K562 (cell line): ENCODE measurements around the gene COX7A2. TPM values are rescaled to one million over a fixed set of nuclear protein-coding genes. Genes with fewer than 3 reads are reported as not detected.

ENCODE experiments used
- CHCHD3 ChIP-seq: fragments of 250-450 bp; sonication (Bioruptor Pico); IDR thresholded peaks from 2 replicates; pipeline ENCODE4 v2.1.2; 2022; ENCODE audit warnings: mild to moderate bottlenecking
- CREB1 ChIP-seq, 2 experiments: sonication (generic) in 1 of 2; formaldehyde crosslinking in 1 of 2; IDR thresholded peaks; 2 replicates each; pipeline versions ENCODE4 v1.6.1 to v1.8.0; 2012 to 2022; ENCODE audit warnings: inconsistent platforms in 1 of 2, mild to moderate bottlenecking in 1 of 2, missing genetic modification reagents in 1 of 2, moderate library complexity in 1 of 2
- FOXK2 ChIP-seq, 2 experiments: fragments of 450-650 bp; IDR thresholded peaks in 1 of 2; conservative IDR thresholded peaks in 1 of 2; 2 replicates each; pipeline ENCODE4 v1.6.1; 2016; ENCODE audit warnings: low read depth in 2 of 2, mild to moderate bottlenecking in 1 of 2
- KDM4B ChIP-seq, 2 experiments: fragments of 450-650 bp in 1 of 2; sonication (generic) in 1 of 2; IDR thresholded peaks; 2 replicates each; pipeline ENCODE4 v1.6.1; 2016 to 2017; ENCODE audit warnings: borderline replicate concordance in 2 of 2, antibody characterized with exemption in 1 of 2, low read depth in 1 of 2, mild to moderate bottlenecking in 1 of 2
- L3MBTL2 ChIP-seq: fragments of 450-650 bp; IDR thresholded peaks from 2 replicates; pipeline ENCODE4 v1.6.1; 2016; ENCODE audit warnings: mild to moderate bottlenecking, moderate library complexity
- RB1 ChIP-seq: fragments of 450-650 bp; IDR thresholded peaks from 2 replicates; pipeline ENCODE4 v1.6.1; 2017; ENCODE audit warnings: low read depth, mild to moderate bottlenecking
- RBBP5 ChIP-seq: fragments of 200-600 bp; sonication (generic); IDR thresholded peaks from 2 replicates; pipeline ENCODE4 v1.6.1; 2012; ENCODE audit warnings: borderline replicate concordance, mild to moderate bottlenecking, low read length, control low read depth, inconsistent platforms; ENCODE audit not compliant: insufficient read depth, poor library complexity, severe bottlenecking
- SOX6 ChIP-seq: fragments of 450-650 bp; IDR thresholded peaks from 2 replicates; pipeline ENCODE4 v1.6.1; 2014; ENCODE audit warnings: mild to moderate bottlenecking
- SRF ChIP-seq, 2 experiments: fragments of 250-450, 450-650 bp in 1 of 2; sonication (Bioruptor Pico) in 1 of 2; sonication (generic) in 1 of 2; formaldehyde crosslinking; IDR thresholded peaks; 2 replicates each; pipeline versions ENCODE4 v1.5.0 to v1.5.1; 2020 to 2022; ENCODE audit warnings: mild to moderate bottlenecking in 1 of 2, missing genetic modification reagents in 1 of 2
- THAP12 ChIP-seq: fragments of 250-450 bp; sonication (Bioruptor Pico); IDR thresholded peaks from 2 replicates; pipeline ENCODE4 v1.9.0; 2021; ENCODE audit warnings: mild to moderate bottlenecking, inconsistent platforms
- ZFX ChIP-seq: sonication (generic); formaldehyde crosslinking; IDR thresholded peaks from 2 replicates; pipeline ENCODE4 v1.8.0; 2022; ENCODE audit warnings: mild to moderate bottlenecking, missing genetic modification reagents, moderate library complexity
- polyA plus RNA-seq, 8 experiments: library from polyadenylated mRNA; depleted of rRNA in 4 of 8; stranded (reverse) in 5 of 8; unstranded in 3 of 8; fragments of >200 nt; fragmentation: Nextera tagmentation in 2 of 8; fragmentation: Illumina TruSeq in 1 of 8; extraction: Ambion mirVana in 2 of 8; extraction: Trizol in 1 of 8; gene quantifications; 2 replicates each; pipeline versions ENCODE4 v1.2.1 to v1.2.3, GENCODE V29; 2011 to 2014; ENCODE audit warnings: inconsistent platforms in 1 of 8, missing spikeins in 1 of 8
- total RNA-seq, 7 experiments: library from RNA; depleted of rRNA in 6 of 7; stranded (reverse); fragments of >200 nt in 6 of 7; fragmentation: Illumina TruSeq in 2 of 7; extraction: Trizol in 2 of 7; gene quantifications; 2 replicates each; pipeline versions ENCODE4 v1.2.1 to v1.2.3, GENCODE V29; 2011 to 2021; ENCODE audit warnings: low replicate concordance in 1 of 7
- TF ChIP-seq, protein P1 (sequence below), 3 experiments: fragments of 200-800 bp in 1 of 3; fragments of 250-450 bp in 1 of 3; fragments of 450-650 bp in 1 of 3; sonication (Bioruptor Pico) in 1 of 3; sonication (Bioruptor generic) in 1 of 3; formaldehyde crosslinking in 1 of 3; IDR thresholded peaks; 2 replicates each; pipeline versions ENCODE4 v1.6.1 to v1.8.0; 2016 to 2022; ENCODE audit warnings: mild to moderate bottlenecking in 2 of 3, missing genetic modification characterization in 2 of 3, missing compliant biosample characterization in 1 of 3, moderate library complexity in 1 of 3

COX7A2 gene
- total and polyA plus RNA-seq, 9 of the 15 experiments (the other 6 are each of a cell fraction or from before 2014, with no cell fraction given): 234 to 2,216 (median 585) TPM

DNA sequence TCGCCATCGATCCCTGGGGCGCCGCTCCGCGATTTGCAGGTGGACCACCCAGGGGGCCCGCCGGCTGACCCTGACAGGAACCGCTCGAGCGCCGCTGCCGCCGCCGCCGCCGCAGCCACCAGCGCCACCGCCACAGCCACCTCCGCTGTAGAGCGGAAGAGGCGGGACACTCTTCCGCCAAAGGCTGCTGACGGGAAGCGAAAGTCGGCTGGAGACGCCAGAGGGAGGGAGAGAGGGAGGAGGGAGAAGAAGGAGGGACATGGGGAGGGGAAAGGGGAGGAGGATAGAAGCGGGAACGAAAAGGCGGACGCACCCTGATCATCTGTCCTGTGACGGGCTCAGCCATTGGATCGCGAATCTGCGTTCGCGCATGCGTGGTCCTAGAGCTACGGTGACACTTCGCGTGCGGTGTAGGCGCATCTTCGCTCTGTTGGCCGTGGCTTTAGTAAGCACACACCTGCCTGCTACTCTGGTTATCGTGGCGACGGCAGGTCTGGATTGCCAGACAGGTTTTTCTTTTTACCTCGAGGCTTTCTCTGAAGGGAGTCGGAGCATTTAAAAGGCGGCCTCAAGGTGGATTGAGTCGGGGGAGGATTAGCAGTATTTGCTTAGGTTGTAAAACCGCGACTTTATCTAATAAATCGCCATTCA lies 41.2 kb upstream of the COX7A2 start, which contains the start of gene TMEM30A (continued):
- TF ChIP-seq, protein P1, sequence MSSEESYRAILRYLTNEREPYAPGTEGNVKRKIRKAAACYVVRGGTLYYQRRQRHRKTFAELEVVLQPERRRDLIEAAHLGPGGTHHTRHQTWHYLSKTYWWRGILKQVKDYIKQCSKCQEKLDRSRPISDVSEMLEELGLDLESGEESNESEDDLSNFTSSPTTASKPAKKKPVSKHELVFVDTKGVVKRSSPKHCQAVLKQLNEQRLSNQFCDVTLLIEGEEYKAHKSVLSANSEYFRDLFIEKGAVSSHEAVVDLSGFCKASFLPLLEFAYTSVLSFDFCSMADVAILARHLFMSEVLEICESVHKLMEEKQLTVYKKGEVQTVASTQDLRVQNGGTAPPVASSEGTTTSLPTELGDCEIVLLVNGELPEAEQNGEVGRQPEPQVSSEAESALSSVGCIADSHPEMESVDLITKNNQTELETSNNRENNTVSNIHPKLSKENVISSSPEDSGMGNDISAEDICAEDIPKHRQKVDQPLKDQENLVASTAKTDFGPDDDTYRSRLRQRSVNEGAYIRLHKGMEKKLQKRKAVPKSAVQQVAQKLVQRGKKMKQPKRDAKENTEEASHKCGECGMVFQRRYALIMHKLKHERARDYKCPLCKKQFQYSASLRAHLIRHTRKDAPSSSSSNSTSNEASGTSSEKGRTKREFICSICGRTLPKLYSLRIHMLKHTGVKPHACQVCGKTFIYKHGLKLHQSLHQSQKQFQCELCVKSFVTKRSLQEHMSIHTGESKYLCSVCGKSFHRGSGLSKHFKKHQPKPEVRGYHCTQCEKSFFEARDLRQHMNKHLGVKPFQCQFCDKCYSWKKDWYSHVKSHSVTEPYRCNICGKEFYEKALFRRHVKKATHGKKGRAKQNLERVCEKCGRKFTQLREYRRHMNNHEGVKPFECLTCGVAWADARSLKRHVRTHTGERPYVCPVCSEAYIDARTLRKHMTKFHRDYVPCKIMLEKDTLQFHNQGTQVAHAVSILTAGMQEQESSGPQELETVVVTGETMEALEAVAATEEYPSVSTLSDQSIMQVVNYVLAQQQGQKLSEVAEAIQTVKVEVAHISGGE (CRISPR knock-in tag; IDR thresholded peaks at IDR 0.05): peak in 2 of 3 experiments; percentile 85 to 98; a peak in 5 of 6 replicates
- TF ChIP-seq L3MBTL2 (peak; percentile 83), KDM4B (IDR thresholded peaks at IDR 0.05; ENCODE audit: borderline replicate concordance in 2 of 2, low read depth in 1 of 2) (peak in 1 of 2 experiments; percentile 81; a peak in 1 of 4 replicates), SOX6 (peak; percentile 66), CREB1 (IDR thresholded peaks at IDR 0.05) (peak; percentile 65), CREB1 (CRISPR knock-in tag; IDR thresholded peaks at IDR 0.05) (peak; percentile 59; the same call in 1 of the 2 replicates), ZFX (CRISPR knock-in tag) (peak; percentile 57; the same call in 1 of the 2 replicates), THAP12 (CRISPR knock-in tag) (peak; percentile 50; the same call in 1 of the 2 replicates), SRF (CRISPR knock-in tag; IDR thresholded peaks at IDR 0.05) (peak in 1 of 2 experiments; percentile 45; a peak in 1 of 4 replicates), FOXK2 (conservative IDR thresholded peaks at IDR 0.05 in 1 of 2, IDR thresholded peaks at IDR 0.05 in 1 of 2; ENCODE audit: low read depth in 2 of 2) (peak; percentile 83 to 84), RB1 (peak; percentile 81), CHCHD3 (no peak), RBBP5 (peak; percentile 93)
